ENCODE measurements around the gene SLIT3.

- TF ChIP-seq TCF7L2 (IDR thresholded peaks at IDR 0.05; ENCODE audit: borderline replicate concordance, low read depth, low read length) (no peak), ZNF274 (IDR thresholded peaks at IDR 0.05; ENCODE audit: low read length) (no peak), ZNF274 (tag by site-specific recombination; IDR thresholded peaks at IDR 0.05; ENCODE audit: borderline replicate concordance) (no peak), ZNF184 (tag by site-specific recombination; IDR thresholded peaks at IDR 0.05) (no peak), SP7 (tag by site-specific recombination; IDR thresholded peaks at IDR 0.05) (no peak), CTCF (tag by site-specific recombination; IDR thresholded peaks at IDR 0.05) (no peak), YY1 (tag by site-specific recombination; IDR thresholded peaks at IDR 0.05) (no peak), ZNF501 (tag by site-specific recombination; IDR thresholded peaks at IDR 0.05) (no peak), ZNF24 (tag by site-specific recombination; IDR thresholded peaks at IDR 0.05) (no peak), ZSCAN4 (tag by site-specific recombination; IDR thresholded peaks at IDR 0.05) (no peak), ZNF423 (tag by site-specific recombination; IDR thresholded peaks at IDR 0.05) (no peak), ZNF792 (tag by site-specific recombination; IDR thresholded peaks at IDR 0.05) (no peak), PRDM4 (tag by site-specific recombination; IDR thresholded peaks at IDR 0.05) (no peak), ZBTB8A (tag by site-specific recombination; IDR thresholded peaks at IDR 0.05) (no peak), HOXA7 (CRISPR knock-in tag; IDR thresholded peaks at IDR 0.05; ENCODE audit: borderline replicate concordance) (no peak)
Measured at GRCh38 chr5:169048181-169049125, 252.5 kb downstream of the SLIT3 start.
